Stimulated activated CD8-positive, alpha-beta memory T cell treated with anti-CD3 and anti-CD28 coated beads, Interleukin-4, amount 100 ng/mL, for 24 hours (primary cell): ENCODE results near the gene AMIGO1.
A peak's percentile ranks its signal among the peaks of the same experiment; 100 is the strongest.

ENCODE experiments used
- DNase-seq: peaks from one replicate; pipeline ENCODE4 v3.0.0-alpha.2; 2020; ENCODE audit warnings: low read depth

Gene AMIGO1, protein sequence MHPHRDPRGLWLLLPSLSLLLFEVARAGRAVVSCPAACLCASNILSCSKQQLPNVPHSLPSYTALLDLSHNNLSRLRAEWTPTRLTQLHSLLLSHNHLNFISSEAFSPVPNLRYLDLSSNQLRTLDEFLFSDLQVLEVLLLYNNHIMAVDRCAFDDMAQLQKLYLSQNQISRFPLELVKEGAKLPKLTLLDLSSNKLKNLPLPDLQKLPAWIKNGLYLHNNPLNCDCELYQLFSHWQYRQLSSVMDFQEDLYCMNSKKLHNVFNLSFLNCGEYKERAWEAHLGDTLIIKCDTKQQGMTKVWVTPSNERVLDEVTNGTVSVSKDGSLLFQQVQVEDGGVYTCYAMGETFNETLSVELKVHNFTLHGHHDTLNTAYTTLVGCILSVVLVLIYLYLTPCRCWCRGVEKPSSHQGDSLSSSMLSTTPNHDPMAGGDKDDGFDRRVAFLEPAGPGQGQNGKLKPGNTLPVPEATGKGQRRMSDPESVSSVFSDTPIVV

DNA sequence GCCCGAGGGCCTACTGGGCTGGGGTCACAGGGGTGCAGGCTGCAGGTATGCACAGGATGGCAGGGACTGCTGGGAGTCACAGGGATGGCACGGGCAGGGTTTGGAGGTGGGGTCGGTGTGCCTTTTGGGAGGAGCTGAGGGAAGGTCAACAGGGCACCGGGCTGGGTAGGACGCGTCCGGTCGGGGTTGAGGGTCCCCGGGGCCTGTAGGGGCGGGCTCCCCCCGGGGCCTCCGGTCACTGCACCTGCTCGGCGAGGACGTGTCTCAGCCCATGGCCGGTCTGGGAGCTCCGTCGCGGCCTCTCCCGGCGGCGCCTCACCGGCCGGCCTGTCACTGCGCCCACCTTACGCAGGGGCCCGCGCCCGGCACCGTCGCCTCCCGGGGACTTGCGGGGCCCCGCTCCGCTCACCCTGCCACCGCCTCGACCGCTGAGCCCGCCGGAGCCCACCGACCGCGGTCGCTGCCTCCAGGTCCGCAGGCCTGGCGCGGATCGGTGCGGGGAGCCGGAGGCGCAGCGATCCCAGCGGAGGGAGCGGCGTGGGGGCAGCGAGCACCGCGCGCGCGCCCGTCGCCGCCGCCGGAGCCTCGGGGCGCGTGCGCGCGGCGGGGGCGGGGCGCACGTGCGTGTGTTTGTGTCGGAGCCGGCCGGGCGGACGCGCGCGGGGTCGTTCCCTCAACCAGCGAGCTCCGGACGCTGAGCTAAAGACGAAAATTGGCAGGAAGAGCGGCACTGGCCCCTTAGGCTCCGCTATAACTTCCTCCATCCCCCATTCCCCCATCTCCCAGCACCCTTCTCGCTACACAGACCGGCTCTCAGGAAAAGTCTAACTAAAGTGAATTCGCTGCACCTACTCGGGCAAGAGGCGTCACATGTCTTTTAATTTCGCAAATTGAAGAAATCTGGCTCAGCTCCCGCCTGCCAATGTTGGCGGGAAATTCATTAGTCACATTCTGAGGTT is at the start of gene AMIGO1:
TSS of gene AMIGO1 (minus strand) at position 552 of the 959 bp plus-strand sequence. CDS start 815 bp downstream, outside the sequence.
- peak; percentile 56 for DNase-seq

DNA sequence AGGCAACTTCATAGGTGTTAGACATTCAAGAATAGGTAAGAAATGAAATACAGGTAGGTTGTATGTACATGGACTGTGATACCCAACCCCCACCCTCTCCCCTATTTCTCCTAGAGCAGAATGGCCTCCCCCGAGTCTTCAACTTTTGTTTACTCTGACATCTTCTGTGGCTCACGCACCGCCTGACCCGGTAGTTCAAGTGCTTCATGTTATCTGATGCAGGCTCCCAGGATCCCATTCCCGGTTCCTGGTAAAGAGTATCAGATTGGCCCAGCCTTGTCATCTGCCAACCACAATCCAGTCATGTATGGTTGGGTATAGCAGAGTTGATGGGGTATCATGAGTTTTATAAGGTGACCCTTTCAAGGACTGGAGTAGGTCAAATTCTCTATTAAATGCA is 48.0 kb upstream of the AMIGO1 start:
- DNase-seq = no peak

DNA sequence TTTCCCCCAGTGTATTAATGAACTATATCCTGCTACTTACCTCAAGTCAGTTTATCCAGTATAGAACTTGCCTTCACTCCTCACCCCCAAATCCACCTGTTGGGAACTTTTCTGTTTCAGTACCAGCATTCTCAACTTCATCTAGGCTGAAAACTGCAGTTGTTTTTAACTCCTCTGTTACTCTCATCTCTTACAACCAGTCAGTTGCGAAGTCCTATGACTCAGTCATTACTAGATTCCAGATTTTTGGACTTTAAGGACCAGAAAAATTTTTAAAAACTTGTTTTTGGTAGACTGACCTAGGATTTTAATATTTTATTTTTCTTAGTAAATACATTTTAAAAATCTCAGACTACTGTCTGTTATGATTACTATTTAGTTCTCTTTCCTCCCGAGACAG is 47.0 kb upstream of the AMIGO1 start:
- DNase-seq = no peak

DNA sequence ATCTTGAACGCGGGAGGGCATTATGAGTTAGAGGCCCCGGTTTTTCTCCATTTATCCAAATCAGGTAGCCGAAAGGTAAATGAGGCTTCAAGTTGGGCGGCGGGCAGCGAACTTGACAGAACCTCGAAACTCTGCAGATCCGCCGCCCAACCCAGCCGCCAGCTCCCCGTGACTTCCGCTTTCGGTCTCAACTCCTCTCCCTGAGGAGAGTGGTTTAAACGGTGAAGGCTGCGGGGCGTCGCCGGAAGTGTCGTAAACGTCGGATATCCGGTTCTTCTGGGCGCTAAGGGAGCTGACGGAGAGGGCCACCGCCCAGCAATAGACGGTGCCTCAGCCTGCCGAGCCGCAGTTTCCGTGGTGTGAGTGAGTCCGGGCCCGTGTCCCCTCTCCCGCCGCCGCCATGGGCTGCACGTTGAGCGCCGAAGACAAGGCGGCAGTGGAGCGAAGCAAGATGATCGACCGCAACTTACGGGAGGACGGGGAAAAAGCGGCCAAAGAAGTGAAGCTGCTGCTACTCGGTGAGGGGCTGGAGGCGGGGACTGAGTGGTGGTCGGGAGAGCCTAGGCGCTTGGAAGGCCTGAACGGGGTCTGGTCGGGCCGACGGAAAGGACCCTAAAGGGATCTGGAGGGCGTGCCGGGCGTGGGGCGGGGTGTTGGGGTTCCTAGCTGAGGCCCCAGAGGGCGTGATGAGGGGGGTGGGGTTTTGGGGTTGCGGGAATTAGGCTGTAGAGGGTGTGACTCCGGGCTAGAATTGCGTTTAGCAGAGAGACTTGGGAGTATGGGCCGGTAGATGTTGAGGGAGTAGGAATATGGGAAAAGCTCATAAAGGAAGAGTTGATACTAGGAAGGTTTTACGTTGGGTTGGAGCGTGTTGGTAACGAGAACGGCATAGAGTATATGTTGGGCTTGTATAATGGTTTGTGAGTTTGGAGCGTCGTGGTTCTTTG is 39.1 kb upstream of the AMIGO1 start, which contains the start of gene GNAI3:
TSS of gene GNAI3 (plus strand) at position 295 of the 947 bp plus-strand sequence. CDS start at position 401, 106 bp downstream.
- peak; percentile 93 for DNase-seq

DNA sequence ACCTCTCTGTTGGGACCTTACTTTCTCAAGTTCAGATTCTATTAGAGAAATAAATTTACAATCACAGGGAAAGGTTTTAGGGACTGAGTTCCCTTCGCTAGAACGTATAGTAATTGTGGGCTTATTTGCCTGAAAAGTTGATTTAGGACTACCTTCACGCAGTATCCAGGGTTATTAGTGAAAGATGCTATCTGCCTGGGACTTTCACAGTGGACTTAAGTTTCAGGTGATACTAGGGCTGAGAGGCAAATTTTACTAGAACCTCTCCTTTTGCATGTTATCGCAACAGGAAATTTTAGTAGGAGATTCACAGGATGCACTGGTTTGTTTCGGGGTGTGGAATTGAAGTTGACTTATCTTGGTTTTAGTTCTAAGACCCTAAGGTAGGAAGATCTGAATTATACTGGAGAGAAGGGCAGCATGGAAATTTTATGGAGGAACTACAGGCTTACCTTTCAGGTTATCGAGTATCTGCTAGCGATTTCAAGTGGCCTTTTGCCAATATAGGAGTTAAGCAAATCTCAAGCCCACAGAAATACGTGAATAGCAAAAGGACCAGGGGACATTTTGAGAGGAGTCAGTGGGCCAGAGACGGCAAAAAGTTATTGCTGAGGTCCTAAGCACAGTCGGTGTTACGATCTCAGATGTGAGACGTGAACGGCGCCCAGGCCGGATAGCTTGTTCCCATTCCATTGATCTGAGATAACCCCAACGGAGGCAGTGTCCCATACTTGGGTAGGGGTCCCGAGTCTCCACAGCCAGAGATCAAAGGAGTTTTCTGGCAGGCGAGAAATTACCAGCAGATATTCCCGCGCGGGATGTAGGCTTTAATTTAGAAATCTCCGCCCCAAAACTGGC is 38.2 kb upstream of the AMIGO1 start:
- DNase-seq = no peak

DNA sequence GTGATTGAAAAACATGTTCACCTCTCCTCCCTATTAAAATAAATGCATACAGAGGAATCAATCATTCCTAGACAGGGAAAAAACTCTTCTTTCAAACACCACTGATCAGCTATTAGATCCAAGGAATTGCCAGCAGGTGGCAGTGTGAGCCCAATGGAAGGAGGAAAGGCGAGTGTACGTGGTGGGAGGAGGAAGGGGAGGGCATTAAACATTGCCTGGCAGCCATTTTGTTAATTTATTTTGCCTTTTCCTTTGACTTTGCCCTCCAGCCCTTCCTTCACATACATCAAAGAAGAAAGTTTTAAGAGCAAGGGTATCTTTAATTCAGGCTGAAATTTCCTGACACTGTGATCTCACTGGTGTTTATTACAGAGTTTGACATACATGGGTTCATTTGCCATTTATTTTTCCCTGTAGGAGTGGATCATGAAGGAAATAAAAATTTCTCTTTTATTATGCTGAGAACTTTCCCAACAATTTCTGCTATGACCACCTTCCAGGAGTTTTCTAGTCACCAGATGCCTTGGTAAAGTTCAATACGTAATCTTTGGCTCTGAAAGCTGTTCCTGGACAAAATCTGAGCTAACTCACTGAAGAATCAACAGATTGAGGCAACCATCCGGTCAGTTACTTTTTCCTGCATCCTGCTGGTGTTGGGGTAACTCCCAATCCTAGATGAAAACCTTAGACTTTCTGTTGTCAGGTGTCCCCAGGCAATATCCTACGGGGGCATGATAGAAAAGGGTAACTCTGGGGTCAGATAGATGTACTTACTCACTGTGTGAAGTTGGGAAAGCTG is 37.0 kb upstream of the AMIGO1 start:
- DNase-seq = peak; percentile 81

DNA sequence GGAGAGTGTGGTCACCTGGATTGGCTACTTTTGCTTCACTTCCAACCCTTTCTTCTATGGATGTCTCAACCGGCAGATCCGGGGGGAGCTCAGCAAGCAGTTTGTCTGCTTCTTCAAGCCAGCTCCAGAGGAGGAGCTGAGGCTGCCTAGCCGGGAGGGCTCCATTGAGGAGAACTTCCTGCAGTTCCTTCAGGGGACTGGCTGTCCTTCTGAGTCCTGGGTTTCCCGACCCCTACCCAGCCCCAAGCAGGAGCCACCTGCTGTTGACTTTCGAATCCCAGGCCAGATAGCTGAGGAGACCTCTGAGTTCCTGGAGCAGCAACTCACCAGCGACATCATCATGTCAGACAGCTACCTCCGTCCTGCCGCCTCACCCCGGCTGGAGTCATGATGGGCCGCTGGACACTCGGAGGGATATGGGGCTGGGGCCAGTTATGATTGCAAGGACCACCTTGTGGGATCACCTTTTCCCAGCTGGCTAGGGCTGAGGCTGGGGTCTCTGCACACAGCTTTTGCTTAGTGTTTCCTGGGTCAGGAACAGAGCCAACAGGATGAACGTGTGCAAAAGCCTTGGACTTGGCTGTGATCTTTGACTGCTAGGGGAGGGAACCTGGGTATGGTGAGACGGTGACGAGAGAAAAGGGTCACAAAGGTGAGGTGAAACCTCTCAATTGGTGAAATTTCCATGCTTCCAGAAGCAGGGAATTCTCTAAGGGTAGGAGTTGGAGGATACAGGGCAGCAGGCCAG is 34.6 kb upstream of the AMIGO1 start:
- DNase-seq = no peak

DNA sequence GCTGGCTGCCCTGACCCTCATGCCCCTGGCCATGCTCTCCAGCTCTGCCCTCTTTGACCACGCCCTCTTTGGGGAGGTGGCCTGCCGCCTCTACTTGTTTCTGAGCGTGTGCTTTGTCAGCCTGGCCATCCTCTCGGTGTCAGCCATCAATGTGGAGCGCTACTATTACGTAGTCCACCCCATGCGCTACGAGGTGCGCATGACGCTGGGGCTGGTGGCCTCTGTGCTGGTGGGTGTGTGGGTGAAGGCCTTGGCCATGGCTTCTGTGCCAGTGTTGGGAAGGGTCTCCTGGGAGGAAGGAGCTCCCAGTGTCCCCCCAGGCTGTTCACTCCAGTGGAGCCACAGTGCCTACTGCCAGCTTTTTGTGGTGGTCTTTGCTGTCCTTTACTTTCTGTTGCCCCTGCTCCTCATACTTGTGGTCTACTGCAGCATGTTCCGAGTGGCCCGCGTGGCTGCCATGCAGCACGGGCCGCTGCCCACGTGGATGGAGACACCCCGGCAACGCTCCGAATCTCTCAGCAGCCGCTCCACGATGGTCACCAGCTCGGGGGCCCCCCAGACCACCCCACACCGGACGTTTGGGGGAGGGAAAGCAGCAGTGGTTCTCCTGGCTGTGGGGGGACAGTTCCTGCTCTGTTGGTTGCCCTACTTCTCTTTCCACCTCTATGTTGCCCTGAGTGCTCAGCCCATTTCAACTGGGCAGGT is 33.9 kb upstream of the AMIGO1 start:
- no peak for DNase-seq

DNA sequence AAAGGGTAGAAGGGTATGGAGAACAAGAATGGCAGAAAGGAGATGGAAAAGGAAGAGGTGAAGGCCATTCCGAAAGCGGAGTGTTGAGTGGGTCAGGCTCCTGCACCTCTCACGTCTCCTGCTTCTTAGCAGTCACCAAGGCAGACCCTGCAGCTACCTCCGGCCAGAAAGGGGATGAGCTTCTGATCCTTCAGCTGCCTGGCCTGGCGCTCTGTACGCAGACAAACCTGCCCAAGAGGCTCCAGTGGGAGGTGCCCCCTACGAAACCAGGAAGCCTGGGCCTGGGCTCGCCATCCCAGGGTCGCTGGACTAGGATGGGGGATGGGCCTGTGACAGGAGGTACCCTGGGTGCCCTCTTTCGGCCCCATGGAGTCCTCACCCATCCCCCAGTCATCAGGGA is 33.1 kb upstream of the AMIGO1 start:
- no peak for DNase-seq

DNA sequence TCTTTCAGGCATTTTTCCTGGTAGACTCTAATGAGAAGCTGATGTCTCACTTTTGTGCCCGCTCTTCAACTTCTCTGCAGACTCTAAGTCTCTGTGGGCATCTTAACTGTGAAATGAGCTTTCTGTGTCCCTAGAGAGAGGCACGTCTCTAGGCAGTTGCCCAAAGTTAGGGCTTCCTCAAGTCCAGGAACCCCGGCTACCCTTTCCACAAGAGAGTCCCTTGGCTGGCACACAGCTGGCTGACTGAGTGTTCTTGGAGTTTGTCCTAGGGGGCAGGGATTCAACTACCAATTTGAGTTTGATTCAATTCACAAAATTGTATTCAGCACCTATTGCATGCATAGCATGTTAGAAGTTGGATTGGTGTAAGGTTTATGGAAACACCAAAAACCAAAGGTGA is 31.6 kb upstream of the AMIGO1 start:
- no peak for DNase-seq

DNA sequence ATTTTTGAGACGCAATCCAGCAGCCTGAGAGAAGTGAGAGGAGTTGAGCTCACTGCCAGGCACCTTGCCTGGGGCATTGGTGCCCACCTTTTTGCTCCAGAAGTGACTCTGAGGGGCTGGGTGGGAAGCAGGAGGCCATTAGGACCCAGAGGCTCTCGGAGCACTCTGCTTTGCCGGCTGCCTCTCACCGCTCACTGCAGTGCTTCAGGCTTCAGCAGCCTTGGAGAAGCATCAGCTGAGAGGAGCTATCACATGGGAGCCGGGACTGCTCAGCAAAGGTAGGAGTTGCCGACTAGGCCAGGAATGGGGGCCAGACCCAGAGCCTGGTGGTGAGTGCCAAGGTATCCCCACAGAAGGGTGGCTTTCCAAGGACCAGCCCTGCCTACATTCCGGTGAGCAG is 30.1 kb upstream of the AMIGO1 start, which contains the start of gene GPR61:
TSS of gene GPR61 (plus strand) at position 197 of the 400 bp plus-strand sequence. CDS start 3,151 bp downstream, outside the sequence.
- no peak for DNase-seq

DNA sequence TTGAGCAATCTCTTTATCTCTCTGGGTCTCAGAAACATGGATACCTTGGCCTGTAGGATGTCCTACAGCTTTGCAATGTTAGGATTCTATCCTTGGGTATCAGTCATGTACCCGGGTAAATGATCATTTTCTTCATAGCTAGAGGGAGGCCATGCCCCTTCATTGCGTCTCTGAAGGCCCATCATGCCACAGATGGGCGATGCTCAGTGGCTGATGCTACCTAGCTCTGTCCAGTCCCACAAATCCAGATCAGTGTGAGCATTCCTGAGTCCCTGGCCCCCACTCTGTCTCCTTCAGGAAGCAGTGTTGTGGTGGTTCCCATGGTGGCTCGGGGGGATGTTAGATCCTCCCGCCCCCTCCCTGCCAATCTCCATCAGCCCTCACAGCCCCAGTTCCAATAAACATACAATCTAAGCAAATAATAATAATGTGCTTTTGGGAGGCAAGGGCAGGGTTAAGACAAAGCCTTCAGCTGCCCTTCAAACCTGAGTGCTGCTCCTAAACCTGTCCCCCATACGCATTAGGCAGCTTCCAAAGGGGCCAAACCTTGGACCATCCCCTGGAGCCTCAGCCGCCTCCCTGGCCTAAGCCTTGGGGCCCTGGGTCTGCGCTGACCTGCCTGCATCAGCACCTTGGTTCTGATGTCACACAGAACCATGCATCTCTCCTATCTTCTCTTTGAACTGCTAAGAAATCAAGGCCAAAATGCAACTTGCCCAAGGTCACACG is 29.5 kb upstream of the AMIGO1 start:
- DNase-seq = no peak

DNA sequence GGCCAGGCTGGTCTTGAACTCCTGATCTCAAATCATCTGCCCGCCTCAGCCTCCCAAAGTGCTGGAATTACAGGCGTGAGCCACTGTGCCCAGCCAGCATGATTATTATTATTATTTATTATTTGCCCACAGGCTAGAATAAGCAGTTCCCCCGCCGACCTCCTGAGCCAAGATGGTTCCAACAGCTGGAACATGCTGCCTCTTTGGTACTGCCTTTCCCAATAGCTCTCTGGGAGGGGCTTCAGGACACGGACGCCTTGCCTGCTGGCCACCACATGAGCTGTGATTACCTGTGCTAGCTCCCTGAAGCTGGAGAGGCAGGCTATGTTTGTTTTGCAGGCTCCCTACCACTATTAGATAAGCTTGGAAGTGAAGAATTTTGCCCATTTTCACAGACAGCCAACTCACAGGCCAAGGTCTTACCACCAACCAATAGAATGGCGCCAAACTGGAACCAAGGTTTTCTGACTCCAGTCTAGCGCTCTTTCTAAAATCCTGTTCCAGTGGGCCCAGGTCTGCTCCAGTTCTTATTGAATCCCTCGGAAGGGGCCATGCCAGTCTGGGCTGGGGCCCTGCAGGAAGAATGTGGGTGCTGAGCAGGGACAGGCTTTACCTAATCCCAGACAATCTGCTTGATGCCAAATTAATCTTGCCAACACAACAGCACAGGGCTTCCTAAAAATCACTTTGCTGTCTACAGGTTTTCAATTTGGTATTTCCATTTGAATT is 28.1 kb upstream of the AMIGO1 start:
- DNase-seq = no peak

DNA sequence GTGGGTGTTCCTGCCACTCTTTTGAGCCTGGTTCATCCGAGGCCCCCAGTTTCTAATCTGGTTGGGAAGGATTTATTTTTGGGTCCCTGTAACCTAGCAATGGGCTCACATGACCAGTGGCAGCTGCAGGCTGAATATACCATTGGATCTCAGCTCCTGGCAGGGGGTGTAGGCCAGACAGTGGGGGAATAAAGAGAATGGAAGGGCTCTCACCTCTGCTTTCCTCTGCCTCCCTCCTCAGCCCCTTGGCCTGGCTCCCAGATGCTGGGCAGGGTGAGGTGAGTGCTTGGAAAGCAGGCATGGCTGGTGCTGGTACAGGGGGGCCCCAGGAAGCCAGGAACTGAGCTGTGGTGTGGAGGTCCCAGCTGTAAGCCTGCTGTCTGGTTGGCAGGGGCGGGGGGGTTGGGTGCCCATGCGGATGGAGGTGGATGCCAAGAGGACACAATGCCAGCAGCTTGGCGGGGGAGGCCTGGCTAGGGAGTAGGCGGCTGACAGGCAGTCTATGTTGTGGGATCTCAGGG is 26.5 kb upstream of the AMIGO1 start:
- no peak for DNase-seq

DNA sequence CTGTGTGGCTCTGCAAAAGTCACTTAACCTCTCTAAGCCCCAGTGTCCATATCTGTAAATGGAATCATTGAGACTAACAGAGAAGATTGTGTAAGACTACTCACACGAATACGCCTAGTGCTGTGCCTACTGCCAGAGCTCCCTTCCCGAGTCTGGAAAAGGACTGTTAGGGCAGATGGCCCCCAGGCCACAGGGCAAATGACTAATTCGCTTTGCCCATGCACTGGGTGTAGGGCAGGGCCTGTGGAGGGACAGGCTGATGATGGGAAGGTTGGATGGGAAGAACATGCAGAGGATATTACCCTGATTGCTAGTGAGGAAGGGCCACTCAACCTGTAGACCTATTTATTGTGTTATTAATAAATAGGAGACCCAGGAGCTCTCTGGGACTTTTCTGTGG is 26.0 kb upstream of the AMIGO1 start:
- DNase-seq = no peak

DNA sequence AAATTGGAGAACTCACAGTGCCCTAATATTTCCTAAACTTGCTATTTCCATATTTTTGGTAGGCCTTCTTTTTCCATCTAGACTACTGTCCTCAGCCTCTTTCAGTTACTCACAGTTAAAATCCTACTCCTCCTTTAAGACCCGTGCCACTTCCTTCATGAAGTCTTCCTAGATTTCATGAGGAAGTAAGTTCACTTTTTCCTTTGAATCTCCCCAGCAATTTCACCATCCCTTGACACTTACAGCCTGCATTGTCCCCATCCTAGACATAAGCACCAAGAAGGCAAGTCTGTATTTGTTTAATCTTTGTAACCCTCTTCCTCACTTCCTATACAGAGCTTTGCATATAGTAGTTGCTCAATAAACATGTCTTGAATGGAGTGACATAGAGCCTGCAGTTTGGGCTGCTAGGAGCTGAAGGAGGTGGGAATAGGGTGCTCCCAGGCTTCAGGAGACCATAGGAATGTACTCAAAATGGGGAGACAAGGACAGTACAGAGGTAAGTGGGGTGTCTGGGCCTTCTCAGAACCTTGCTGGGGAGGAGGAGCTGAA is 24.9 kb upstream of the AMIGO1 start:
- no peak for DNase-seq
